Measurements from ENCODE around the gene CCDC158. TPM values are rescaled to one million over a fixed set of nuclear protein-coding genes. Genes with fewer than 3 reads are reported as not detected.

Gene CCDC158
- total and polyA plus RNA-seq, 10 of the 15 experiments (the other 5 are each of a cell fraction or from before 2014, with no cell fraction given) = not detected

GRCh38 chr4:76445911-76446310 lies 25.0 kb upstream of the CCDC158 start:
- BruUV-seq (replicated peaks) = no TSS peak
- ChIA-PET POLR2A (no interaction called here), SMC1A (ENCODE audit: uncharacterized antibody, unreplicated experiment) (no interaction called here), RAD21 (ENCODE audit: unreplicated experiment) (no interaction called here), CTCF (no interaction called here)
- no peaks in the 10 kb centered on the region for H3K36me3 ChIP-seq (ENCODE audit: control insufficient read depth in 2 of 2, insufficient read depth in 2 of 2, low read length in 1 of 2)
- H3K27ac ChIP-seq (ENCODE audit: control insufficient read depth, insufficient read depth) = no peak overlapping the region
- no peak overlapping the region for H3K4me3 ChIP-seq
- in situ Hi-C loops (cut with MboI) (no loop called here), intact Hi-C loops (cut with micrococcal nuclease; ENCODE audit: unreplicated experiment) (no loop called here)
- 0% methylated on average over 2 of the region's 2 CpGs for WGBS (ENCODE audit: insufficient coverage, insufficient replicate concordance, low lambda C conversion rate, missing lambda C conversion rate)
- no peak for FAIRE-seq
- H3K9ac ChIP-seq (ENCODE audit: control insufficient read depth, insufficient read depth, low read length) = no peak overlapping the region
- no peak for ATAC-seq
- no peaks in the 10 kb centered on the region for H3K9me3 ChIP-seq (replicated peaks; ENCODE audit: control insufficient read depth, insufficient read depth, low read length)
- no peaks in the 10 kb centered on the region; a peak in 1 of 4 replicates for H3K27me3 ChIP-seq (replicated peaks in 1 of 2; ENCODE audit: control insufficient read depth in 2 of 2, insufficient read depth in 2 of 2, low read length in 1 of 2)
- DNase-seq (ENCODE audit: low read depth, low spot score) = no peak
- H3K4me1 ChIP-seq (ENCODE audit: control insufficient read depth, insufficient read depth, low read length) = no peaks in the 10 kb centered on the region
- TF ChIP-seq MYC (IDR thresholded peaks at IDR 0.05; ENCODE audit: insufficient read depth, insufficient read length, insufficient replicate concordance, low read length, severe bottlenecking) = no peak
- no peak for TF ChIP-seq ZNF24 (IDR thresholded peaks at IDR 0.05)
- no peak for TF ChIP-seq KLF5 (IDR thresholded peaks at IDR 0.05; ENCODE audit: partially characterized antibody)
- no peak for TF ChIP-seq MYB (IDR thresholded peaks at IDR 0.05; ENCODE audit: borderline replicate concordance, low read depth, low read length)
- TF ChIP-seq LARP7 (IDR thresholded peaks at IDR 0.05) = no peak
- TF ChIP-seq RUNX3 (IDR thresholded peaks at IDR 0.05; ENCODE audit: low read length) = no peak
- TF ChIP-seq RFX5 (IDR thresholded peaks at IDR 0.05; ENCODE audit: low read depth, low read length) = no peak
- TF ChIP-seq RELA (IDR thresholded peaks at IDR 0.05; ENCODE audit: borderline replicate concordance, partially characterized antibody) = no peak
- TF ChIP-seq CEBPB (IDR thresholded peaks at IDR 0.05; ENCODE audit: borderline replicate concordance in 1 of 2, low read depth in 2 of 2, low read length in 2 of 2) = no peak
- TF ChIP-seq SUPT20H (IDR thresholded peaks at IDR 0.05; ENCODE audit: borderline replicate concordance, control insufficient read depth, low read depth, low read length) = no peak
- TF ChIP-seq IKZF2 (IDR thresholded peaks at IDR 0.05) = no peak
- no peak for TF ChIP-seq SMAD5 (IDR thresholded peaks at IDR 0.05; ENCODE audit: low read depth)
- TF ChIP-seq PAX5 (IDR thresholded peaks at IDR 0.05; ENCODE audit: borderline replicate concordance, low read depth, low read length) = no peak
- TF ChIP-seq EED (IDR thresholded peaks at IDR 0.05; ENCODE audit: low read depth) = no peak
- no peak for TF ChIP-seq ZBTB11 (CRISPR knock-in tag; IDR thresholded peaks at IDR 0.05)
- TF ChIP-seq PRDM15 (CRISPR knock-in tag; IDR thresholded peaks at IDR 0.05) = no peak
- H3K79me2 ChIP-seq (ENCODE audit: control insufficient read depth, insufficient read depth, low read length) = no peaks in the 10 kb centered on the region
- H2AFZ ChIP-seq (ENCODE audit: control insufficient read depth, low read depth, low read length) = no peak overlapping the region
- H3K4me2 ChIP-seq (ENCODE audit: control insufficient read depth, insufficient read depth) = no peak overlapping the region
- no peaks in the 10 kb centered on the region for H4K20me1 ChIP-seq (ENCODE audit: control insufficient read depth, insufficient read depth)

Data from GM12878 (cell line).